ENCODE measurements around the gene NHSL2. TPM values are rescaled to one million over a fixed set of nuclear protein-coding genes. Genes with fewer than 3 reads are reported as not detected.

The NHSL2 gene
- total RNA-seq, 1 donor from 2014 or later = 13.0 TPM

- H3K9me3 Mint-ChIP-seq (ENCODE audit: unreplicated experiment) = no peaks in the 10 kb centered on the region
Measured at GRCh38 chrX:72133851-72134546, 223.4 kb downstream of the NHSL2 start.

GRCh38 chrX:72137846-72138495 is 227.3 kb downstream of the NHSL2 start:
- Mint-ChIP-seq H3K27ac (ENCODE audit: unreplicated experiment) (no peak overlapping the region), H3K36me3 (ENCODE audit: low read depth, unreplicated experiment) (peaks cover 13% of the 10 kb centered on the region), H3K27me3 (ENCODE audit: low read depth, unreplicated experiment) (no peaks in the 10 kb centered on the region), H3K4me3 (ENCODE audit: unreplicated experiment) (no peak overlapping the region), H3K9me3 (ENCODE audit: unreplicated experiment) (no peaks in the 10 kb centered on the region), H3K4me1 (ENCODE audit: low read depth, unreplicated experiment) (no peaks in the 10 kb centered on the region)
- Histone ChIP-seq H4K20me1 (ENCODE audit: insufficient read depth, low read length) (no peaks in the 10 kb centered on the region), H3K27ac (ENCODE audit: low read depth, low read length) (no peak overlapping the region), H3K4me1 (ENCODE audit: insufficient read depth, low read length) (no peaks in the 10 kb centered on the region), H2AFZ (ENCODE audit: low read depth, low read length) (no peak overlapping the region), H3K4me2 (ENCODE audit: low read length) (no peak overlapping the region), H3K36me3 (ENCODE audit: insufficient read depth, low read length) (no peaks in the 10 kb centered on the region), H3K79me2 (ENCODE audit: insufficient read depth, low read length) (no peaks in the 10 kb centered on the region), H3K9me3 (ENCODE audit: insufficient read depth, low read depth, low read length) (no peaks in the 10 kb centered on the region), H3K27me3 (ENCODE audit: insufficient read depth, low read length) (no peaks in the 10 kb centered on the region), H3K4me3 (ENCODE audit: insufficient read depth, low read depth, low read length) (no peak overlapping the region), H3K9ac (ENCODE audit: low read length) (no peak overlapping the region)
- no peak for TF ChIP-seq EZH2 (IDR thresholded peaks at IDR 0.05; ENCODE audit: insufficient read depth, low read length)
- TF ChIP-seq CTCF (IDR thresholded peaks at IDR 0.05; ENCODE audit: insufficient read depth, low read depth, low read length) = no peak
- FAIRE-seq (no peak), DNase-seq (ENCODE audit: low read depth) (no peak)

More at GRCh38 chrX:72133851-72134546, 223.4 kb downstream of the NHSL2 start:
- H3K79me2 ChIP-seq (ENCODE audit: insufficient read depth, low read length) = no peaks in the 10 kb centered on the region
- no peak for TF ChIP-seq EZH2 (IDR thresholded peaks at IDR 0.05; ENCODE audit: insufficient read depth, low read length)
- TF ChIP-seq CTCF (IDR thresholded peaks at IDR 0.05; ENCODE audit: insufficient read depth, low read depth, low read length) = no peak
- peaks cover 4% of the 10 kb centered on the region for H3K36me3 Mint-ChIP-seq (ENCODE audit: low read depth, unreplicated experiment)
- no peak overlapping the region for H3K4me3 Mint-ChIP-seq (ENCODE audit: unreplicated experiment)
- H2AFZ ChIP-seq (ENCODE audit: low read depth, low read length) = no peak overlapping the region
- no peak for FAIRE-seq
- no peaks in the 10 kb centered on the region for H3K9me3 ChIP-seq (ENCODE audit: insufficient read depth, low read depth, low read length)
- no peak overlapping the region for H3K9ac ChIP-seq (ENCODE audit: low read length)
- H4K20me1 ChIP-seq (ENCODE audit: insufficient read depth, low read length) = peaks cover 4% of the 10 kb centered on the region
- H3K4me1 ChIP-seq (ENCODE audit: insufficient read depth, low read length) = peaks cover 6% of the 10 kb centered on the region
- H3K4me1 Mint-ChIP-seq (ENCODE audit: low read depth, unreplicated experiment) = peaks cover 3% of the 10 kb centered on the region
- H3K27ac Mint-ChIP-seq (ENCODE audit: unreplicated experiment) = no peak overlapping the region
- no peak overlapping the region for H3K4me3 ChIP-seq (ENCODE audit: insufficient read depth, low read depth, low read length)
- no peaks in the 10 kb centered on the region for H3K27me3 ChIP-seq (ENCODE audit: insufficient read depth, low read length)
- H3K4me2 ChIP-seq (ENCODE audit: low read length) = no peak overlapping the region
- H3K27ac ChIP-seq (ENCODE audit: low read depth, low read length) = no peak overlapping the region
- H3K36me3 ChIP-seq (ENCODE audit: insufficient read depth, low read length) = no peaks in the 10 kb centered on the region
- no peaks in the 10 kb centered on the region for H3K27me3 Mint-ChIP-seq (ENCODE audit: low read depth, unreplicated experiment)
- no peak for DNase-seq (ENCODE audit: low read depth)

- H3K4me2 ChIP-seq (ENCODE audit: low read length) = no peak overlapping the region
- H3K27ac Mint-ChIP-seq (ENCODE audit: unreplicated experiment) = no peak overlapping the region
- H3K4me1 ChIP-seq (ENCODE audit: insufficient read depth, low read length) = no peaks in the 10 kb centered on the region
- no peaks in the 10 kb centered on the region for H3K9me3 ChIP-seq (ENCODE audit: insufficient read depth, low read depth, low read length)
- DNase-seq (ENCODE audit: low read depth) (no peak), FAIRE-seq (no peak)
- H2AFZ ChIP-seq (ENCODE audit: low read depth, low read length) = no peak overlapping the region
- H3K9ac ChIP-seq (ENCODE audit: low read length) = no peak overlapping the region
- H3K27me3 ChIP-seq (ENCODE audit: insufficient read depth, low read length) = no peaks in the 10 kb centered on the region
- no peak overlapping the region for H3K4me3 Mint-ChIP-seq (ENCODE audit: unreplicated experiment)
- no peak overlapping the region for H3K4me3 ChIP-seq (ENCODE audit: insufficient read depth, low read depth, low read length)
- no peaks in the 10 kb centered on the region for H4K20me1 ChIP-seq (ENCODE audit: insufficient read depth, low read length)
- H3K36me3 Mint-ChIP-seq (ENCODE audit: low read depth, unreplicated experiment) = peaks cover 16% of the 10 kb centered on the region
- H3K27me3 Mint-ChIP-seq (ENCODE audit: low read depth, unreplicated experiment) = no peaks in the 10 kb centered on the region
- TF ChIP-seq CTCF (IDR thresholded peaks at IDR 0.05; ENCODE audit: insufficient read depth, low read depth, low read length) (no peak), EZH2 (IDR thresholded peaks at IDR 0.05; ENCODE audit: insufficient read depth, low read length) (no peak)
- no peak overlapping the region for H3K27ac ChIP-seq (ENCODE audit: low read depth, low read length)
- no peaks in the 10 kb centered on the region for H3K4me1 Mint-ChIP-seq (ENCODE audit: low read depth, unreplicated experiment)
- no peaks in the 10 kb centered on the region for H3K9me3 Mint-ChIP-seq (ENCODE audit: unreplicated experiment)
- H3K79me2 ChIP-seq (ENCODE audit: insufficient read depth, low read length) = no peaks in the 10 kb centered on the region
- H3K36me3 ChIP-seq (ENCODE audit: insufficient read depth, low read length) = no peaks in the 10 kb centered on the region
Measured at GRCh38 chrX:72139538-72139937, 228.9 kb downstream of the NHSL2 start.
